Measurements from ENCODE around the gene EFCAB8.

EFCAB8 gene

DNA sequence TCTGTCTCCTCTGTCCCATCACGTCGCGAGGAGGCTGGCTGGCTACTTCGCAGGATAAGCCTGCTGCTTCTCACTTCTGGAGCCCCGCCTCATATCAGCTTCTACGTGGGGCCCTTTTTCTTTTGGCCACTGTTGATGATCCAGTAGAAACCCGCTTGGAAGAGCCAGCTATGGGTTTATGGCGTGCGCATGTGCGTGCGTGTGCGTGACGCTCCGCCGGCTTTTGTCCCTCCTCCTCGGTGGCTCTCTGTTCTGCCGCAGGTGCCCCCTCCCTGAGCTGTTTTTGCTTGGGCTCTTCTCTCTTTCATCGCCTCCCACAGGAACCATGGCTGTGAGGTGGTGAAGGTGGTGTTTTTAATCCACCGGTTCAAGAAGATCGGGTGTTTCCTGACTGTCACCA is 26.5 kb downstream of the EFCAB8 start:
- TF ChIP-seq ZNF565 (CRISPR knock-in tag; conservative IDR thresholded peaks at IDR 0.05; ENCODE audit: low read depth) (no peak), CSDC2 (CRISPR knock-in tag; IDR thresholded peaks at IDR 0.05) (no peak), RARB (CRISPR knock-in tag; IDR thresholded peaks at IDR 0.05) (no peak), ZNF8 (CRISPR knock-in tag; IDR thresholded peaks at IDR 0.05) (no peak), TOX (CRISPR knock-in tag; IDR thresholded peaks at IDR 0.05; ENCODE audit: borderline replicate concordance) (no peak), ESRRG (CRISPR knock-in tag; IDR thresholded peaks at IDR 0.05) (no peak), ZFP3 (CRISPR knock-in tag; IDR thresholded peaks at IDR 0.05) (no peak), ZFP30 (CRISPR knock-in tag; IDR thresholded peaks at IDR 0.05) (no peak), GLIS3 (CRISPR knock-in tag; IDR thresholded peaks at IDR 0.05) (no peak), ARNTL (CRISPR knock-in tag; IDR thresholded peaks at IDR 0.05; ENCODE audit: borderline replicate concordance, low read depth) (no peak), TCF4 (CRISPR knock-in tag; IDR thresholded peaks at IDR 0.05; ENCODE audit: borderline replicate concordance) (no peak)
- TF ChIP-seq, protein P1, sequence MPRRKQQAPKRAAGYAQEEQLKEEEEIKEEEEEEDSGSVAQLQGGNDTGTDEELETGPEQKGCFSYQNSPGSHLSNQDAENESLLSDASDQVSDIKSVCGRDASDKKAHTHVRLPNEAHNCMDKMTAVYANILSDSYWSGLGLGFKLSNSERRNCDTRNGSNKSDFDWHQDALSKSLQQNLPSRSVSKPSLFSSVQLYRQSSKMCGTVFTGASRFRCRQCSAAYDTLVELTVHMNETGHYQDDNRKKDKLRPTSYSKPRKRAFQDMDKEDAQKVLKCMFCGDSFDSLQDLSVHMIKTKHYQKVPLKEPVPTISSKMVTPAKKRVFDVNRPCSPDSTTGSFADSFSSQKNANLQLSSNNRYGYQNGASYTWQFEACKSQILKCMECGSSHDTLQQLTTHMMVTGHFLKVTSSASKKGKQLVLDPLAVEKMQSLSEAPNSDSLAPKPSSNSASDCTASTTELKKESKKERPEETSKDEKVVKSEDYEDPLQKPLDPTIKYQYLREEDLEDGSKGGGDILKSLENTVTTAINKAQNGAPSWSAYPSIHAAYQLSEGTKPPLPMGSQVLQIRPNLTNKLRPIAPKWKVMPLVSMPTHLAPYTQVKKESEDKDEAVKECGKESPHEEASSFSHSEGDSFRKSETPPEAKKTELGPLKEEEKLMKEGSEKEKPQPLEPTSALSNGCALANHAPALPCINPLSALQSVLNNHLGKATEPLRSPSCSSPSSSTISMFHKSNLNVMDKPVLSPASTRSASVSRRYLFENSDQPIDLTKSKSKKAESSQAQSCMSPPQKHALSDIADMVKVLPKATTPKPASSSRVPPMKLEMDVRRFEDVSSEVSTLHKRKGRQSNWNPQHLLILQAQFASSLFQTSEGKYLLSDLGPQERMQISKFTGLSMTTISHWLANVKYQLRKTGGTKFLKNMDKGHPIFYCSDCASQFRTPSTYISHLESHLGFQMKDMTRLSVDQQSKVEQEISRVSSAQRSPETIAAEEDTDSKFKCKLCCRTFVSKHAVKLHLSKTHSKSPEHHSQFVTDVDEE (CRISPR knock-in tag; IDR thresholded peaks at IDR 0.05) = no peak
- TF ChIP-seq, protein P2, sequence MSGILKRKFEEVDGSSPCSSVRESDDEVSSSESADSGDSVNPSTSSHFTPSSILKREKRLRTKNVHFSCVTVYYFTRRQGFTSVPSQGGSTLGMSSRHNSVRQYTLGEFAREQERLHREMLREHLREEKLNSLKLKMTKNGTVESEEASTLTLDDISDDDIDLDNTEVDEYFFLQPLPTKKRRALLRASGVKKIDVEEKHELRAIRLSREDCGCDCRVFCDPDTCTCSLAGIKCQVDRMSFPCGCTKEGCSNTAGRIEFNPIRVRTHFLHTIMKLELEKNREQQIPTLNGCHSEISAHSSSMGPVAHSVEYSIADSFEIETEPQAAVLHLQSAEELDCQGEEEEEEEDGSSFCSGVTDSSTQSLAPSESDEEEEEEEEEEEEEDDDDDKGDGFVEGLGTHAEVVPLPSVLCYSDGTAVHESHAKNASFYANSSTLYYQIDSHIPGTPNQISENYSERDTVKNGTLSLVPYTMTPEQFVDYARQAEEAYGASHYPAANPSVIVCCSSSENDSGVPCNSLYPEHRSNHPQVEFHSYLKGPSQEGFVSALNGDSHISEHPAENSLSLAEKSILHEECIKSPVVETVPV (CRISPR knock-in tag; IDR thresholded peaks at IDR 0.05) = no peak
- TF ChIP-seq, protein P3, sequence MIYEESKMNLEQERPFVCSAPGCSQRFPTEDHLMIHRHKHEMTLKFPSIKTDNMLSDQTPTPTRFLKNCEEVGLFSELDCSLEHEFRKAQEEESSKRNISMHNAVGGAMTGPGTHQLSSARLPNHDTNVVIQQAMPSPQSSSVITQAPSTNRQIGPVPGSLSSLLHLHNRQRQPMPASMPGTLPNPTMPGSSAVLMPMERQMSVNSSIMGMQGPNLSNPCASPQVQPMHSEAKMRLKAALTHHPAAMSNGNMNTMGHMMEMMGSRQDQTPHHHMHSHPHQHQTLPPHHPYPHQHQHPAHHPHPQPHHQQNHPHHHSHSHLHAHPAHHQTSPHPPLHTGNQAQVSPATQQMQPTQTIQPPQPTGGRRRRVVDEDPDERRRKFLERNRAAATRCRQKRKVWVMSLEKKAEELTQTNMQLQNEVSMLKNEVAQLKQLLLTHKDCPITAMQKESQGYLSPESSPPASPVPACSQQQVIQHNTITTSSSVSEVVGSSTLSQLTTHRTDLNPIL (CRISPR knock-in tag; IDR thresholded peaks at IDR 0.05; ENCODE audit: low read depth) = no peak
- TF ChIP-seq, protein P4, sequence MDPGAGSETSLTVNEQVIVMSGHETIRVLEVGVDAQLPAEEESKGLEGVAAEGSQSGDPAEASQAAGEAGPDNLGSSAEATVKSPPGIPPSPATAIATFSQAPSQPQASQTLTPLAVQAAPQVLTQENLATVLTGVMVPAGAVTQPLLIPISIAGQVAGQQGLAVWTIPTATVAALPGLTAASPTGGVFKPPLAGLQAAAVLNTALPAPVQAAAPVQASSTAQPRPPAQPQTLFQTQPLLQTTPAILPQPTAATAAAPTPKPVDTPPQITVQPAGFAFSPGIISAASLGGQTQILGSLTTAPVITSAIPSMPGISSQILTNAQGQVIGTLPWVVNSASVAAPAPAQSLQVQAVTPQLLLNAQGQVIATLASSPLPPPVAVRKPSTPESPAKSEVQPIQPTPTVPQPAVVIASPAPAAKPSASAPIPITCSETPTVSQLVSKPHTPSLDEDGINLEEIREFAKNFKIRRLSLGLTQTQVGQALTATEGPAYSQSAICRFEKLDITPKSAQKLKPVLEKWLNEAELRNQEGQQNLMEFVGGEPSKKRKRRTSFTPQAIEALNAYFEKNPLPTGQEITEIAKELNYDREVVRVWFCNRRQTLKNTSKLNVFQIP (CRISPR knock-in tag; IDR thresholded peaks at IDR 0.05; ENCODE audit: borderline replicate concordance, low read depth) = no peak
- TF ChIP-seq, protein P5, sequence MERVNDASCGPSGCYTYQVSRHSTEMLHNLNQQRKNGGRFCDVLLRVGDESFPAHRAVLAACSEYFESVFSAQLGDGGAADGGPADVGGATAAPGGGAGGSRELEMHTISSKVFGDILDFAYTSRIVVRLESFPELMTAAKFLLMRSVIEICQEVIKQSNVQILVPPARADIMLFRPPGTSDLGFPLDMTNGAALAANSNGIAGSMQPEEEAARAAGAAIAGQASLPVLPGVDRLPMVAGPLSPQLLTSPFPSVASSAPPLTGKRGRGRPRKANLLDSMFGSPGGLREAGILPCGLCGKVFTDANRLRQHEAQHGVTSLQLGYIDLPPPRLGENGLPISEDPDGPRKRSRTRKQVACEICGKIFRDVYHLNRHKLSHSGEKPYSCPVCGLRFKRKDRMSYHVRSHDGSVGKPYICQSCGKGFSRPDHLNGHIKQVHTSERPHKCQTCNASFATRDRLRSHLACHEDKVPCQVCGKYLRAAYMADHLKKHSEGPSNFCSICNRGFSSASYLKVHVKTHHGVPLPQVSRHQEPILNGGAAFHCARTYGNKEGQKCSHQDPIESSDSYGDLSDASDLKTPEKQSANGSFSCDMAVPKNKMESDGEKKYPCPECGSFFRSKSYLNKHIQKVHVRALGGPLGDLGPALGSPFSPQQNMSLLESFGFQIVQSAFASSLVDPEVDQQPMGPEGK (CRISPR knock-in tag; IDR thresholded peaks at IDR 0.05; ENCODE audit: borderline replicate concordance) = no peak
- no peak for ATAC-seq

DNA sequence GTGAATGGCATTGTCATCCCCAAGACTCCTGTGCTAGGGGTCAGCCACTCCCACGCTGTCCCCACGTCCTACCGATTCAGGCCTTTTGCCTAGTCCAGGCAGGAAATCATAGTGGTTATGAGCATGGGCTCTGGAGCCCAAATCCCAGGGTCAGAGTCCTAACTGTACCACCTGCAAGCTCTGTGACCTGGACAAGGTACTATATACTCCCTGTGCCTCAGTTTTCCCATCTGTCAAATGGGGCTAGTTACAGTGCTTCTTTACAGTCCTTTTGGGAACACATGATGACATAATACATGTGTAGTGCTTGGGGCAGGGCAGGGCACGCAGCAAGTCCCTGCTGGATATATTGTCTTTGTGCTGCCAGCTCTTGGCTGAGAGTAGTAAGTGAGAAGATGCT is 27.2 kb downstream of the EFCAB8 start:
- TF ChIP-seq CSDC2 (CRISPR knock-in tag; IDR thresholded peaks at IDR 0.05) (no peak), ZNF8 (CRISPR knock-in tag; IDR thresholded peaks at IDR 0.05) (no peak), SNAI2 (CRISPR knock-in tag; IDR thresholded peaks at IDR 0.05) (no peak), ZFP3 (CRISPR knock-in tag; IDR thresholded peaks at IDR 0.05) (no peak), ZFP30 (CRISPR knock-in tag; IDR thresholded peaks at IDR 0.05) (no peak), ISL1 (CRISPR knock-in tag; IDR thresholded peaks at IDR 0.05) (no peak), ZNF70 (CRISPR knock-in tag; IDR thresholded peaks at IDR 0.05) (no peak)
- ATAC-seq = no peak

DNA sequence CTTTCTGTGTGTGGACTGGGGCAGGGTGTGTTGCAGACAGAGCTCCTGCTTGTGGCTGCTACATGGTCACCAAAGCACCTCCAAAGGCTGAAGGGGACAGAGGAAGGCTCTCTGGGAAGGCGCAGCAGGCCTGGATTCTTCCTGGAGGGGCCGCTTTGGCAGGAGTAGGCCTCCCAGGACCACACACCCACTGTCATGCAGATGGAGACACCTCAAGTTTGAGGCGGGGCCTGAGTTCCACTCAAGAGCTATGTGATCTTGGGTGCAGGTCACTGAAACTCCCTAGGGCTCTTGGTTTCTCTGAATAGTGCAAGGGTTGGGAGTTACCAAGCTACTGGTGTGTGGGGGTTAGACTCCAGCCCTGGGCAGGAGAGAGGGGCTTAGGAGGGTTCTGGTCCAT is 27.9 kb downstream of the EFCAB8 start:
- ATAC-seq = no peak
- TF ChIP-seq ZNF70 (CRISPR knock-in tag; IDR thresholded peaks at IDR 0.05) = no peak
- no peak for TF ChIP-seq CSDC2 (CRISPR knock-in tag; IDR thresholded peaks at IDR 0.05)
- TF ChIP-seq OSR1 (CRISPR knock-in tag; IDR thresholded peaks at IDR 0.05) = no peak
- no peak for TF ChIP-seq TOX (CRISPR knock-in tag; IDR thresholded peaks at IDR 0.05; ENCODE audit: borderline replicate concordance)
- no peak for TF ChIP-seq ZNF565 (CRISPR knock-in tag; conservative IDR thresholded peaks at IDR 0.05; ENCODE audit: low read depth)
- TF ChIP-seq TCF4 (CRISPR knock-in tag; IDR thresholded peaks at IDR 0.05; ENCODE audit: borderline replicate concordance) = no peak
- no peak for TF ChIP-seq BACH2 (CRISPR knock-in tag; IDR thresholded peaks at IDR 0.05; ENCODE audit: borderline replicate concordance)
- no peak for TF ChIP-seq RARB (CRISPR knock-in tag; IDR thresholded peaks at IDR 0.05)
- TF ChIP-seq ZC3H10 (CRISPR knock-in tag; IDR thresholded peaks at IDR 0.05) = no peak
- no peak for TF ChIP-seq GLIS3 (CRISPR knock-in tag; IDR thresholded peaks at IDR 0.05)
- TF ChIP-seq ARNTL (CRISPR knock-in tag; IDR thresholded peaks at IDR 0.05; ENCODE audit: borderline replicate concordance, low read depth) = no peak
- no peak for TF ChIP-seq ZFP3 (CRISPR knock-in tag; IDR thresholded peaks at IDR 0.05)
- TF ChIP-seq ZNF8 (CRISPR knock-in tag; IDR thresholded peaks at IDR 0.05) = no peak
- TF ChIP-seq, protein P5 (CRISPR knock-in tag; IDR thresholded peaks at IDR 0.05; ENCODE audit: borderline replicate concordance) = no peak
- TF ChIP-seq, protein P1 (CRISPR knock-in tag; IDR thresholded peaks at IDR 0.05) = no peak

All from SK-N-SH treated with all-trans-retinoic acid at 6 μM for 48 hours (cell line).